Stimulated activated naive CD8-positive, alpha-beta T cell treated with anti-CD3 and anti-CD28 coated beads, Interleukin-15, Interleukin-2, amounts not matched to agents 100 ng/mL and 50 ng/mL, for 24 hours (primary cell): ENCODE measurements around the gene ZMAT3.
A peak's percentile ranks its signal among the peaks of the same experiment; 100 is the strongest.
"Not testable (repeated sequence)": the region's sequence is repeated elsewhere in the genome, so short reads cannot be mapped to it uniquely, and the experiment has no call there.

ENCODE experiments used
- H3K27ac Mint-ChIP-seq: one replicate; pipeline ENCODE4 v1.8.0; 2021; ENCODE audit warnings: mild to moderate bottlenecking, mixed read lengths
- H3K27me3 Mint-ChIP-seq: one replicate; pipeline ENCODE4 v1.8.0; 2021; ENCODE audit warnings: mixed read lengths
- H3K36me3 Mint-ChIP-seq: one replicate; pipeline ENCODE4 v1.8.0; 2021; ENCODE audit warnings: low read depth, mixed read lengths
- H3K4me1 Mint-ChIP-seq: one replicate; pipeline ENCODE4 v1.8.0; 2021; ENCODE audit warnings: low read depth, mixed read lengths
- H3K4me3 Mint-ChIP-seq: one replicate; pipeline ENCODE4 v1.8.0; 2021; ENCODE audit warnings: mild to moderate bottlenecking, mixed read lengths
- H3K9me3 Mint-ChIP-seq: one replicate; pipeline ENCODE4 v1.8.0; 2021; ENCODE audit warnings: mixed read lengths

The ZMAT3 gene

GRCh38 chr3:179071323-179072099, at the start of gene ZMAT3:
TSS of gene ZMAT3 (minus strand) at chr3:179071809. CDS start at chr3:179067752, 4,057 bp downstream.
- Mint-ChIP-seq H3K4me1 (peaks cover 37% of the 10 kb centered on the region), H3K4me3 (peak within 1 kb of the TSS; percentile 99), H3K36me3 (peaks cover 16% of the 10 kb centered on the region), H3K27me3 (no peaks in the 10 kb centered on the region), H3K9me3 (no peaks in the 10 kb centered on the region), H3K27ac (peak within 1 kb of the TSS; percentile 92)

GRCh38 chr3:179116816-179117215, 45.2 kb upstream of the ZMAT3 start:
- no peaks in the 10 kb centered on the region for H3K4me1 Mint-ChIP-seq
- peaks cover 4% of the 10 kb centered on the region for H3K36me3 Mint-ChIP-seq
- H3K9me3 Mint-ChIP-seq = peaks cover 3% of the 10 kb centered on the region
- H3K4me3 Mint-ChIP-seq = no peak overlapping the region
- H3K27me3 Mint-ChIP-seq = peaks cover 15% of the 10 kb centered on the region
- H3K27ac Mint-ChIP-seq = no peak overlapping the region

GRCh38 chr3:179115444-179115843, 43.8 kb upstream of the ZMAT3 start:
- H3K27me3 Mint-ChIP-seq = peaks cover 17% of the 10 kb centered on the region
- H3K4me1 Mint-ChIP-seq, H3K4me3 Mint-ChIP-seq, H3K36me3 Mint-ChIP-seq, H3K27ac Mint-ChIP-seq, H3K9me3 Mint-ChIP-seq: not testable (repeated sequence)

GRCh38 chr3:179113903-179114302, 42.3 kb upstream of the ZMAT3 start:
- H3K27ac Mint-ChIP-seq = no peak overlapping the region
- H3K4me1 Mint-ChIP-seq = no peaks in the 10 kb centered on the region
- no peaks in the 10 kb centered on the region for H3K36me3 Mint-ChIP-seq
- no peaks in the 10 kb centered on the region for H3K9me3 Mint-ChIP-seq
- H3K27me3 Mint-ChIP-seq = peaks cover 17% of the 10 kb centered on the region
- H3K4me3 Mint-ChIP-seq = no peak overlapping the region

GRCh38 chr3:179108086-179108485, 36.5 kb upstream of the ZMAT3 start:
- Mint-ChIP-seq H3K36me3 (no peaks in the 10 kb centered on the region), H3K27me3 (peaks cover 15% of the 10 kb centered on the region), H3K27ac (no peak overlapping the region), H3K4me3 (no peak overlapping the region), H3K9me3 (no peaks in the 10 kb centered on the region), H3K4me1 (no peaks in the 10 kb centered on the region)

GRCh38 chr3:179107617-179108016, 36.0 kb upstream of the ZMAT3 start:
- Mint-ChIP-seq H3K27me3 (peaks cover 10% of the 10 kb centered on the region), H3K9me3 (no peaks in the 10 kb centered on the region), H3K36me3 (no peaks in the 10 kb centered on the region), H3K27ac (no peak overlapping the region), H3K4me3 (no peak overlapping the region), H3K4me1 (no peaks in the 10 kb centered on the region)

- no peak overlapping the region for H3K4me3 Mint-ChIP-seq
- H3K27ac Mint-ChIP-seq = no peak overlapping the region
- H3K36me3 Mint-ChIP-seq = no peaks in the 10 kb centered on the region
- H3K27me3 Mint-ChIP-seq = no peaks in the 10 kb centered on the region
- no peaks in the 10 kb centered on the region for H3K4me1 Mint-ChIP-seq
- no peaks in the 10 kb centered on the region for H3K9me3 Mint-ChIP-seq
Observed at GRCh38 chr3:179105881-179106280, 34.3 kb upstream of the ZMAT3 start.

- no peak overlapping the region for H3K4me3 Mint-ChIP-seq
- H3K36me3 Mint-ChIP-seq = no peaks in the 10 kb centered on the region
- no peaks in the 10 kb centered on the region for H3K4me1 Mint-ChIP-seq
- no peaks in the 10 kb centered on the region for H3K9me3 Mint-ChIP-seq
- H3K27me3 Mint-ChIP-seq = peaks cover 4% of the 10 kb centered on the region
- H3K27ac Mint-ChIP-seq = no peak overlapping the region
Observed at GRCh38 chr3:179100652-179101051, 29.0 kb upstream of the ZMAT3 start.

- Mint-ChIP-seq H3K27me3 (peaks cover 4% of the 10 kb centered on the region), H3K9me3 (no peaks in the 10 kb centered on the region), H3K36me3 (no peaks in the 10 kb centered on the region), H3K4me1 (no peaks in the 10 kb centered on the region), H3K27ac (no peak overlapping the region), H3K4me3 (no peak overlapping the region)
Observed at GRCh38 chr3:179098388-179099077, 26.9 kb upstream of the ZMAT3 start.

- Mint-ChIP-seq H3K4me3 (no peak overlapping the region), H3K36me3 (no peaks in the 10 kb centered on the region), H3K27me3 (peaks cover 4% of the 10 kb centered on the region)
Observed at GRCh38 chr3:179093807-179094206, 22.2 kb upstream of the ZMAT3 start.

GRCh38 chr3:179091113-179091512, 19.5 kb upstream of the ZMAT3 start:
- Mint-ChIP-seq H3K27me3 (no peaks in the 10 kb centered on the region), H3K36me3 (no peaks in the 10 kb centered on the region), H3K9me3 (no peaks in the 10 kb centered on the region), H3K4me1 (no peaks in the 10 kb centered on the region), H3K27ac (no peak overlapping the region), H3K4me3 (no peak overlapping the region)

More at GRCh38 chr3:179093807-179094206, 22.2 kb upstream of the ZMAT3 start:
- no peaks in the 10 kb centered on the region for H3K4me1 Mint-ChIP-seq
- no peak overlapping the region for H3K27ac Mint-ChIP-seq
- no peaks in the 10 kb centered on the region for H3K9me3 Mint-ChIP-seq

- Mint-ChIP-seq H3K36me3 (no peaks in the 10 kb centered on the region), H3K9me3 (no peaks in the 10 kb centered on the region), H3K27me3 (no peaks in the 10 kb centered on the region), H3K4me3 (no peak overlapping the region), H3K27ac (no peak overlapping the region), H3K4me1 (peaks cover 6% of the 10 kb centered on the region)
Observed at GRCh38 chr3:179088306-179088705, 16.7 kb upstream of the ZMAT3 start.

- Mint-ChIP-seq H3K36me3 (no peaks in the 10 kb centered on the region), H3K27ac (no peak overlapping the region), H3K4me3 (no peak overlapping the region), H3K27me3 (no peaks in the 10 kb centered on the region), H3K4me1 (peaks cover 6% of the 10 kb centered on the region), H3K9me3 (no peaks in the 10 kb centered on the region)
Observed at GRCh38 chr3:179083977-179084376, 12.4 kb upstream of the ZMAT3 start.

GRCh38 chr3:179082416-179082815, 10.8 kb upstream of the ZMAT3 start:
- Mint-ChIP-seq H3K27me3 (no peaks in the 10 kb centered on the region), H3K4me3 (no peak overlapping the region), H3K9me3 (no peaks in the 10 kb centered on the region), H3K27ac (no peak overlapping the region), H3K36me3 (no peaks in the 10 kb centered on the region), H3K4me1 (peaks cover 6% of the 10 kb centered on the region)

GRCh38 chr3:179081885-179082284, 10.3 kb upstream of the ZMAT3 start:
- Mint-ChIP-seq H3K36me3 (no peaks in the 10 kb centered on the region), H3K4me1 (peaks cover 6% of the 10 kb centered on the region), H3K27ac (no peak overlapping the region), H3K27me3 (no peaks in the 10 kb centered on the region), H3K4me3 (no peak overlapping the region), H3K9me3 (no peaks in the 10 kb centered on the region)
